Measurements from ENCODE around the gene ETNK2.

DNA sequence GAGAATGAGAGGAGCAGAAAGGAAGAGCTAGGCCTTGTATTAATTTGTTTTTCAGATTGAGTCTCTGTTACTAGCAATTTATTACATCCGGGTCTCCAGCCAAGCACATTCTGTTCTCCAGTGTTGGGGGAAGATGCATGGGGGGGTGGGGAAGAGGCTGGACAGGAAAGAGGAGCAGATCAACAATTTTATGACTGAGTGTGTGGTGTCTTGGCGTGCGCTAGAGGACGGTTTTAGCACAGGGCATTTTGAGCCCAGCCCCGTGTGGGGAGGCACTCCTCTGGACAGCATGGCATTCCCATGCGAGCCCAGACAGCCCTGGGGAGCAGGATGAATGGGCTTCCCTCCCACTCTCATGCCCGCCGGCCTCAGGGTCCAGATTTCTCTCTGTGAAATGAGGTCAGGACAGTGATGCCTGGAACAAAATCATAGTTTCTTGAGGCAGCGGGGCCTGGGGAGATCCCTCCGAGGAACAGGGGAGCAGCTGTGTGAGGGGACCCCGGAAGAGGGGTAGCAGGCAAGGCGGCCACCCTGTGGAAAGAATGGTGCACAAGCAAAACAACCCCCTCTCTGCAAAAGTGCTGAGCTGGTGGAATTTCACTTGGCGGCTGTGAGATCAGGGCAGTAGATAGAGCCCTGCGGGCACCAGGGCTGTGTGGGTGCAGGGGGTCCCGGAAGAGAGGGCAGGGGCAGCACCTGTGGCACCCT, 62.6 kb downstream of the ETNK2 start:
- no peak for TF ChIP-seq FOS (IDR thresholded peaks at IDR 0.05; ENCODE audit: low read depth, low read length)
- no peak for TF ChIP-seq CTCF (conservative IDR thresholded peaks at IDR 0.05; ENCODE audit: low read depth, low read length)
- peak; percentile 81 for TF ChIP-seq MAFK (IDR thresholded peaks at IDR 0.05; ENCODE audit: low read depth, low read length)
- TF ChIP-seq POLR2A (IDR thresholded peaks at IDR 0.05; ENCODE audit: low read depth, low read length), result no peak
- TF ChIP-seq ELK1 (IDR thresholded peaks at IDR 0.05; ENCODE audit: borderline replicate concordance, low read depth, low read length), result no peak
- no peak for TF ChIP-seq CEBPB (IDR thresholded peaks at IDR 0.05; ENCODE audit: low read depth, low read length)
- TF ChIP-seq, protein P1, sequence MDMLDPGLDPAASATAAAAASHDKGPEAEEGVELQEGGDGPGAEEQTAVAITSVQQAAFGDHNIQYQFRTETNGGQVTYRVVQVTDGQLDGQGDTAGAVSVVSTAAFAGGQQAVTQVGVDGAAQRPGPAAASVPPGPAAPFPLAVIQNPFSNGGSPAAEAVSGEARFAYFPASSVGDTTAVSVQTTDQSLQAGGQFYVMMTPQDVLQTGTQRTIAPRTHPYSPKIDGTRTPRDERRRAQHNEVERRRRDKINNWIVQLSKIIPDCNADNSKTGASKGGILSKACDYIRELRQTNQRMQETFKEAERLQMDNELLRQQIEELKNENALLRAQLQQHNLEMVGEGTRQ (IDR thresholded peaks at IDR 0.05; ENCODE audit: low read depth, low read length), result no peak
- no peak for TF ChIP-seq SMC3 (IDR thresholded peaks at IDR 0.05; ENCODE audit: low read depth, low read length)
- no peak for TF ChIP-seq RCOR1 (IDR thresholded peaks at IDR 0.05; ENCODE audit: insufficient replicate concordance, low read length)
